Superior temporal gyrus (tissue), 1 donor: ENCODE data around the gene C1GALT1.
"Not testable (repeated sequence)": the region's sequence is repeated elsewhere in the genome, so short reads cannot be mapped to it uniquely, and the experiment has no call there.

Experiments
- DNase-seq: peaks from one replicate; pipeline ENCODE4 v3.0.0-alpha.2; 2016; ENCODE audit errors: extremely low spot score

Gene C1GALT1

DNA sequence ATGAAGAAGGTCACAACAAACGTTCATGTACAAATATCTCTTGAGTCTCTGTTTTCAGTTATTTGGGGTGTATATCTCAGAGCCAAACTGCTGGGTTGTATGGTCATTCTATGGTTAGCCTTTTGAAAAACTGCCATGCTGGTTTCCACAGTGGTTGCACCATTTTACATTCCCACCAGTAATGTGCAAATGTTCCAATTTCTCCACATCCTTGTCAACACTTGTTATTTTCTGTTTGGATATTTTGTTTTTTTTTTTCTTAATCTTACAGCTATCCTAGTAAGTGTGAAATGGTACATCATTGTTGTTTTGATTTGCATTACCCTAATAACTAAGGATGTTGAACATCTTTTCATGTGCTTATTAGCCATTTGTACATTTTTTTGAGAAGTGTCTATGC, 13.0 kb upstream of the C1GALT1 start:
- DNase-seq = no peak

DNA sequence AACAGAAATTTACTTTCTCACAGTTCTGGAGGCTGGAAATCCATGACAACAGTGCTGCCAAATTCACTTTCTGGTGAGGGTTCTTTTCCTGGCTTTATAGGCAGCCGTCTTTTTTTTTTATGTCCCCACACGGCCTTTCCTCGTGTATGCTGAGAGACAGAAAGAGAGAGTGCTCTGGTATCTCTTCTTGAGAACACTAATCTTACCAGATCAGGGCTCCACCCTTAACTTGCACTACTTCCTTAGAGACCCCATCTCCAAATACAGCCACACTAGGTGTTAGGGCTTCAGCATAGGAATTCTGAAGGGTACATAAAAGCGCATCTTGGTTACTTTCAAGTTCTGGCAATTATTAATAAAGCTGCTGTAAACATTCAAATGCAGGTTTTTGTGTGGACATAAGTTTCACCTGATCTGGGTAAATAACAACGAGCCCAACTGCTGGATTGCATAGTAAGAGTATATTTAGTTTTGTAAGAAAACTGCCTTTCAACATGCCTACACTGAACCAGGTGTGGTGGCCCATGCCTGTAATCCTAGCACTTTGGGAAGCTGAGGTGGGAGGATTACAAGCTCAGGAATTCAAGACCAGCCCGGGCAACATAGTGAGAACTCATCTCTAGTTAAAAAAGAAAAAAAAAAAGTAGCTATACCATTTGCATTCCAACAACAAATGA, 8.2 kb upstream of the C1GALT1 start:
- no peak for DNase-seq

DNA sequence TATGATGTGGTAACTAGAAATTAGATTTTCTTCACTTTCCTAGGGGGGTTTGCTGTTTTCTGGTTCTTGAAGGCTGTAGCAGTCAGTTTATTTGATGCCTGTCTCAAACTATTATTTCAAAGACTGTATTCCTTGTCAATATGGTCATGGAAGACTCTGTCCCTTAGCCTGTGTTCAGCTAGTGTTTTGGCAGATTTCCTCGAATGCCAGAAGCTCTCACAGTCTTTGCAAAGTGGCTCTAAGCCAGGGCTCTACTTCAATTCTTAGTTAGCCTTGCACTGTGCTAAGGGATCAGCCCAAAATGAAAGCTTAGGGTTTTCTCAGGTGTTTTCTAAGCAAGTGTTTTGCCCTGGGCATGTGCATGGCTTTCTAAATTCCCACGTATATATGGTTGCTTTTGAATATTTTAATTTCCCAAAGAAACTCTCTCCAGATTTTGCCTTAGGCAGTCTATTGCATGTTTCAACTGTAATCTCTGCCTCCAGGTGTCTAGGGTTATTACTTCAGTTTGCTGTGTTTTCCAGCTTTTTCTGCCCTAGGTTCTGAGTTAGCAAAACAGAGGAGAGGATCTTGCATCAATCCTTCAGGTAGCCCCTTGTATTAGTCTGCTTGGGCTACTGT, 7.2 kb upstream of the C1GALT1 start:
- DNase-seq = no peak

GRCh38 chr7:7176406-7177043, 5.8 kb upstream of the C1GALT1 start:
- DNase-seq = peak; percentile 7

DNA sequence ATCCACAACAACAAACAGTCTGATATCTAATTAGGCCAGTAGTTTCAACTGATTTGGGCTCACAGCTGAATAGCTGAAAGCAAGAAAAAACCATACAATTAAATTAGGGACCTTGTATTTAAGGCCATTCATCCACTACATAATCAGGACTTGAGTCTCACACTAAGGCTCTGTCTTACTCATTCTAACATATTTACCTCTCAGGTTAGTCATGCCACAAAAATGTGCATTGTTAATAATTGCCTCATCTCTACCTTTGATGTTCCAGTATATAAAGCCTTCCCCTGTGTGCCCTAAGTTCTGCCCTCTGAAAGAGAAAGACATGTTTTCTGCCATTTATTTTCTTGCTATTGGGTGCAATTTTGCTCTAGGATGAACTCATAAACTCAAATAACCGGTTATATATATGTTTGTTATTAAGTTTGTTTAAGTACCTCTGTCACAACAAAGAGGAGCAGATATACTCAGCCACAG, 5.3 kb upstream of the C1GALT1 start:
- DNase-seq = no peak

DNA sequence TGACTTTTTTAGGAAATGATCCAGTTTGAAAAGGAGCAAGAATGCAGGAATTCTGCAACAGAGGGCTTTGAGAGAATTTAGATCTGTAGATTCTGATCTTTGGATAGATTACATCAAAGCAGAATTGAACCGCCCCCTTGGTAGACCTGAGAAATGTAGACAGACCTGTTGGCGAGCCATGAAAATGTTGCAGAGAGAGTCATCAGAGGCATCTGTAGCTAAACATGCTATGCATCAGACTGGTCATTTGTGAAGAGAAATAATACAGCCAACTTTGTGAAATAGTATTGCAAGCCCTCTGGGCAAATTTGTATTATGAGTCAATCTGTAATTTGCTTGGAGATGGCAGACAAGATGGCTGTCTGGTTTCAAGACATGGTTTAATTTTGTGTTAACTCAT, 4.3 kb upstream of the C1GALT1 start:
- no peak for DNase-seq

DNA sequence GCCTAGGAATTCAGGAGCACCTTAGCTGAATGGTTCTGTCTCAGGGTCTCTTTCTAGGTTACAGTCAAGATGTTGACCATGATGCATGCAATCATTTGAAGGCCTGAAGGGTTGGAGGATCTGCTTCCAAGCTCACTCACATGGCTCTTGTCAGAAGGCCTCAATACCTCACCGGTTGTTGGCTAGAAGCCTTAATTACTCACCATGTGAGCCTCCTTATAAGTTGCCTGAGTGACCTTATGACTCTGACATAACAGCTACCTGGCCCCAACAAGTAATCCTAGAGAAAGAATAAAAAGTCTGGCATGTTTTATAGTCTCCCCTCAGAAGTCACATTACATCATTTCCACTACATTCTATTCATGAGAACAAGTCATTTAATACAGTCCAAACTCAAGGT, 3.4 kb upstream of the C1GALT1 start:
- no peak for DNase-seq

- no peak for DNase-seq
Measured at GRCh38 chr7:7180725-7181449, 1.5 kb upstream of the C1GALT1 start.

GRCh38 chr7:7181519-7182155, 707 bp upstream of the C1GALT1 start:
- no peak for DNase-seq

GRCh38 chr7:7183061-7183837, 905 bp downstream of the C1GALT1 start:
- peak; percentile 51 for DNase-seq

DNA sequence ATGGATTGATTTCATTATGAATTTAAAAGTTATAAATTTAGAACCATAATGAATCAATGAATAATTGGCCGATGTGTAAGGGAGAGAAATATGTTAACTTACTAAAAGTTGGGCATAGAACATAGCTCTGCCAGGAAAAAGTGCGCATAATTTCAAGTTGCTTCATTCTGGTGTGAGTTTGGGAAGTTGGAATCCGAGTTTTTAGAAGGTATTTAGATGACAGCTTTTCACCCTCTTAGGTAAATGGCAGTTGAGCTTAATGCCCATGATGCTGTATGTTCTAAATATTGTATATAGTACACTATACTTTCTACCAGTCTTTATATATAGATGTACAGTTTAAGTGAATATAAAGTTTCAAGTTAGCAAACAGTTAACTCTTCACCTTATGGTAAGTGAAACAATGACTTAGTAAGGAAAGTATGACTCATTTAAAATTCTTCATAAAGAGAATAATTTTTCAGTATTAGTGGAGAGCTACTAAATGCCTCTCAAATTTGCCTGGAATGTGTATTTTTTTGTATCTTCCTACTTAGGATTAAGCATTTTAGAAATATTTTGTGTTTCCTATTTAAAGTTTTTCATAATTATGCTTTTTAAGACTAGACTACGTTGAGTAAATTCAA, 1.6 kb downstream of the C1GALT1 start:
- peak; percentile 67 for DNase-seq

DNA sequence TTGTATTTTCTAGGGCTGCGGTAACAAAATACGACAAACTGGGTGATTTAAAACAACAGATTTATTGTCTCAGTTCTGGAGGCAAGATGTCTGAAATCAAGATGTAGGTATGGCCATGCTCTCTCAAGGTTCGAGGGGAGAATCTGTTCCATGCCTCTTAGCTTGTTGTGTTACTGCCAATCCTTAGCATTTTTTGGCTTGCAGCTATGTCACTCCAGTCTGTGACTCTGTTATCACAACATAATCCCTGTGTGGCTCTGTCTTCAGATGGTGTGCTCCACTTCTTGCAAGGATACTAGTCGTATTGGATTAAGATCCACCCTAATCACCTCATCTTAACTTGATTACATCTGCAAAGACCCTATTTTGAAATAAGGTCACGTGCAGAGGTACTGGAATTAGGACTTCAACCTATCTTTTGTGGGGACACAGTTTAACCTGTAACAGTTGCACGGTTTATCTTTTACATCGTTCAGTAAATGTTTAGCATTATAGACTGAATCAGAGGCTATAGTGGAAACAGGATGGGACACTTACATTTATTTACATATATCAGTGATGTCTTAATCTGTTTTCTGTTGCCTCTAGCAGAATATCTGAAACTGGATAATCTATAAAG, 3.1 kb downstream of the C1GALT1 start:
- peak; percentile 50 for DNase-seq

DNA sequence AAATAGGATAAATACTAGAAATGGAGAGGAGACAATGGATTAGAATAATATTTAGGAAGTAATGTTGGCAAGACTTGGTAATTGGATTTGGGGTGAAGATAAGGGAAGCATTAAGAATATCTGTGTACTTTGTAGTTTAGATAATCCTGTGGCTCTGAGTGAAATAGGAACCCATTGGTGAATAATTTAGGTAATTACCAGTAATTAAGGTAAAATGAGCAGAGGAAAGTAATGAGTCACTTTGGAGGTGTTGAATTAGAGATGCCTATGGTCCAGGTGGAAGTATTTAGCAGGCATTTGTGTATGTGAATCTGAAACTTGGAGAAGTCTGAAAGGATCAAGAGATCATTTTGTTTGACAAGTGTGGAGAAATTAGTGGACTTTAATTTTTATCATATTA, 5.7 kb downstream of the C1GALT1 start:
- DNase-seq = no peak

- no peak for DNase-seq
Measured at GRCh38 chr7:7188742-7189141, 6.4 kb downstream of the C1GALT1 start.

DNA sequence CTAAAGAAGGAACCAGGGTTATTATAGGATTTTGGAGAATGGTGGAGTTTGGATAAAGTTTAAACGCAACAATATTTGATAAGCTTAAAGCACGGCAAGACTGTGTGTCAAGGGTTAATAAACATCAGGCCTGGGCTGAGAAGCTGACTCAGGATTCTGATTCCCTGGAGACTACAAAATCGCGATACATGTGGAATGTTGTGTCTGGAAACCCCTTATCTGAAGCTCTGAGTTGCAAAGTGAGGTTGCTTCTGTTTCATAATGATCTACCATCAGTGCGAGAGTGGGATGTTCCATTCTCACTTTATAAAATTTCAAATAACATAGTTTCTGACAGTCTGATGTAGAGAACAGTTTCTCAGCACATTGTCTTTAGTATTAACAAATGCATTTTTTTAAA, 7.8 kb downstream of the C1GALT1 start:
- no peak for DNase-seq

DNA sequence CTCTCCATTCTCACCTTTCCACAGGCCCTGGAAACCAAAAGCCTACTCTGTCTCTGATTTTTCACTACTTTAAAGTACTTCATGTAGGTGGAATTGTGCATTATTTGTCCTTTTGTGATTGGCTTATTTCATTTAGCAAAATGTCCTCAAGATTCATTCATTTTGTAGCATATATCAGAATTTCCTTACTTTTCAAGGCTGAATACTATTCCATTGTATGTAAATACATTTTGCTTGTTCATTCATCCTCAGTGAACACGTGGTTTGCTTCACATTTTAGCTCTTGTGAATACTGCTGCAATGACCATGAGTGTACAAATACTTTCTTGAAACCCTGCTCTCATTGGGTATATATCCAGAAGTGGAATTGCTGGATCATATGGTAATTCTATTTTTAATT, 8.8 kb downstream of the C1GALT1 start:
- no peak for DNase-seq

- DNase-seq = not testable (repeated sequence)
Measured at GRCh38 chr7:7192798-7193788, 10.7 kb downstream of the C1GALT1 start.

DNA sequence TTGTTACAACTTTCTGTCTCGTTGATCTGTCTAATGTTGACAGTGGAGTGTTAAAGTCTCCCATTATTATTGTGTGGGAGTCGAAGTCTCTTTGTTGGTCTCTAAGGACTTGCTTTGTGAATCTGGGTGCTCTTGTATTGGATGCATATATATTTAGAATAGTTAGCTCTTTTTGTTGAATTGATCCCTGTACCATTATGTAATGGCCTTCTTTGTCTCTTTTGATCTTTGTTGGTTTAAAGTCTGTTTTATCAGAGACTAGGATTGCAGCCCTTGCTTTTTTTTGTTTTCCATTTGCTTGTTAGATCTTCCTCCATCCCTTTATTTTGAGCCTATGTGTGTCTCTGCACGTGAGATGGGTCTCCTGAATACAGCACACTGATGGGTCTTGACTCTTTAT, 17.2 kb downstream of the C1GALT1 start:
- DNase-seq = not testable (repeated sequence)

DNA sequence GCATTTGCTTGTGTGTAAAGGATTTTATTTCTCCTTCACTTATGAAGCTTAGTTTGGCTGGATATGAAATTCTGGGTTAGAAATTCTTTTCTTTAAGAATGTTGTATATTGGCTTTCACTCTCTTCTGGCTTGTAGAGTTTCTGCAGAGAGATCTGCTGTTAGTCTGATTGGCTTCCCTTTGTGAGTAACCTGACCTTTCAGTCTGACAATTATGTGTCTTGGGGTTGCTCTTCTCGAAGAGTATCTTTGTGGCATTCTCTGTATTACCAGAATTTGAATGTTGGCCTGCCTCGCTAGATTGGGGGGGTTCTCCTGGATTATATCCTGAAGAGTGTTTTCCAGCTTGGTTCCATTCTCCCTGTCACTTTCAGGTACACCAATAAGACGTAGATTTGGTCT, 17.9 kb downstream of the C1GALT1 start:
- not testable (repeated sequence) for DNase-seq
